Pancreas (tissue), 10 donors: ENCODE measurements around the gene PYGM. TPM values are rescaled to one million over a fixed set of nuclear protein-coding genes. Genes with fewer than 3 reads are reported as not detected.

Source experiments
- ATAC-seq, 4 donors: fragments of 200-7000 bp; cut with Tn5 transposase; one replicate each; pipeline versions ENCODE4 v1.8.0 to v1.9.1; 2020; ENCODE audit warnings: mild to moderate bottlenecking in 4 of 4, moderate library complexity in 4 of 4
- DNase-seq, 6 donors: peaks; one replicate each; pipeline ENCODE4 v3.0.0-alpha.2; 2020
- FAIRE-seq: peaks from 2 replicates; lab custom pipeline; 2012; peaks lifted over from hg19 to GRCh38; lab: Jason Lieb, UNC
- H3K27ac ChIP-seq, 4 donors: fragments of 200-600 bp; sonication (generic); 1 replicate in 3 of 4; 2 replicates in 1 of 4; pipeline versions ENCODE4 v1.5.0 to v1.8.0; 2020
- H3K27me3 ChIP-seq, 4 donors: fragments of 200-600 bp; one replicate each; pipeline ENCODE4 v1.8.0; 2021
- H3K36me3 ChIP-seq, 3 donors: fragments of 200-600 bp; sonication (generic) in 1 of 3; one replicate each; pipeline versions ENCODE4 v1.5.0 to v1.8.0; 2020 to 2021
- H3K4me1 ChIP-seq, 3 donors: fragments of 200-600 bp; one replicate each; pipeline ENCODE4 v1.8.0; 2021
- H3K4me3 ChIP-seq, 4 donors: fragments of 200-600 bp; sonication (generic) in 2 of 4; one replicate each; pipeline versions ENCODE4 v1.5.0 to v1.8.0; 2020 to 2021
- H3K9me3 ChIP-seq, 4 donors: fragments of 200-600 bp; one replicate each; pipeline ENCODE4 v1.8.0; 2021
- WGBS, 2 donors: extraction: QIAGEN DNeasy Blood & Tissue Kit; methylation state at CpG; one replicate each; pipeline ENCODE4 v1.1.7; 2013; 5-methylcytosine and 5-hydroxymethylcytosine counted together
- intact Hi-C, 3 donors: fragments of 100-400 bp; cut with DNase I; formaldehyde crosslinking; loops; one replicate each; pipeline versions ENCODE4 v1.11.1 to v1.14.2; 2022
- polyA plus RNA-seq, 2 donors: library from polyadenylated mRNA; stranded (reverse); fragments of 200-250 nt; gene quantifications; one replicate each; pipeline ENCODE4 v1.2.3, GENCODE V29; 2013
- total RNA-seq, 6 donors: library from RNA; stranded (reverse); fragmentation: NEBNext Ultra II Directional in 4 of 6; extraction: Animal tissue kit (Norgen Biotek cat#: 25700) in 4 of 6; gene quantifications; one replicate each; pipeline versions ENCODE4 v1.2.1 to v1.2.4, GENCODE V29; 2021 to 2023
- TF ChIP-seq, protein P1 (sequence below), 4 donors: fragments of 200-600 bp; sonication (generic) in 3 of 4; IDR thresholded peaks; one replicate each; pipeline versions ENCODE4 v1.5.0 to v1.8.0; 2021; ENCODE audit warnings: antibody characterized with exemption in 4 of 4
- donor health status: healthy with polysubstance abuse.
- donor health status: DM: no; HTN: no; CAD: no; lungs with moderate emphysema.
- donor health status: DM: no; HTN: no; CAD: no.
- donor health status: control.
- donor health status: control.
- donor health status: Bipolar disorder and iron deficiency.
- donor health status: DM: yes; HTN: yes; CAD: no.
- donor health status: DM: no; HTN: no; CAD: no.
- donor health status: DM: no; HTN: no; CAD: no.
- donor health status: DM: yes; HTN: yes; CAD: no.

The PYGM gene
- total and polyA plus RNA-seq, 8 donors = 0.19 to 1.3 (median 0.47) TPM

DNA sequence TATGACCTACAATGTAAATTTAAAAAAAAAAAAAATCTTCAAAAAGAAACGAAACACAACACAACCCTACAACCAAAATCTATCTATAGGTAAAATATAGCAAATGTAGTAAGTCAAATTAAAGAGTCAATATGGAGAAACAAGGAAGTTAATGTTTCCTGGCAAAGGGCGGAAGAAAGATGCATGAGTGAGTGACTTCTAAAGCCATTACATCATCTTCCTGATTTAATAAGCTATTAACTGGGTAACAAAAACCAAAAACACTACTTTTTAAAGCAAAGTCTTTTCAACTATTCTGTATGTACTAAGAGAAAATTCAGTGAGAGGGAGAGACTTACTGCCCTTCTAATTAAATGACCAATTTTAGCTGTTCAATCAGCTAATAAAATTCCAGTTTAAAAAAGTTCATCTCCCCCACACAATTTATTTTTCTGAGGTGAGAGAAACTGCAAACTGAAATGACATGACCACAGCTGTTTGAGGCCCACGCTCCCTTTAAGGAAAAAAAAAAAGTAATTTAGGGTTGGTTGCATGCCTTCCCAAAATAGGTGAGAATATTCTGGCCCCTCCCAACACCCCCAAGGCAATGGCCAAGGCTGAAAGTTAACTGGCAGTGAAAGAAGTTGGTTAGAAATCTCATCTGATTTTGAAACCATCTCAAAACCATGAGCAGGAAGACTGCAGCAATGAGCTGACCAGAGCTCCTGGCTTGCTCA is 12.7 kb upstream of the PYGM start:
- peak overlapping the region in 2 of 4 donors; percentile 3 to 24 for H3K27ac ChIP-seq
- DNase-seq (no peak), FAIRE-seq (no peak), ATAC-seq (no peak)
- TF ChIP-seq, protein P1, sequence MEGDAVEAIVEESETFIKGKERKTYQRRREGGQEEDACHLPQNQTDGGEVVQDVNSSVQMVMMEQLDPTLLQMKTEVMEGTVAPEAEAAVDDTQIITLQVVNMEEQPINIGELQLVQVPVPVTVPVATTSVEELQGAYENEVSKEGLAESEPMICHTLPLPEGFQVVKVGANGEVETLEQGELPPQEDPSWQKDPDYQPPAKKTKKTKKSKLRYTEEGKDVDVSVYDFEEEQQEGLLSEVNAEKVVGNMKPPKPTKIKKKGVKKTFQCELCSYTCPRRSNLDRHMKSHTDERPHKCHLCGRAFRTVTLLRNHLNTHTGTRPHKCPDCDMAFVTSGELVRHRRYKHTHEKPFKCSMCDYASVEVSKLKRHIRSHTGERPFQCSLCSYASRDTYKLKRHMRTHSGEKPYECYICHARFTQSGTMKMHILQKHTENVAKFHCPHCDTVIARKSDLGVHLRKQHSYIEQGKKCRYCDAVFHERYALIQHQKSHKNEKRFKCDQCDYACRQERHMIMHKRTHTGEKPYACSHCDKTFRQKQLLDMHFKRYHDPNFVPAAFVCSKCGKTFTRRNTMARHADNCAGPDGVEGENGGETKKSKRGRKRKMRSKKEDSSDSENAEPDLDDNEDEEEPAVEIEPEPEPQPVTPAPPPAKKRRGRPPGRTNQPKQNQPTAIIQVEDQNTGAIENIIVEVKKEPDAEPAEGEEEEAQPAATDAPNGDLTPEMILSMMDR (IDR thresholded peaks at IDR 0.05) = no peak
- H3K4me3 ChIP-seq = no peak overlapping the region
- 70 to 82% methylated on average over 3 of the region's 3 CpGs for WGBS, 2 donors
- no peaks in the 10 kb centered on the region for H3K27me3 ChIP-seq
- H3K36me3 ChIP-seq = peaks cover 13 to 92% (median 71%) of the 10 kb centered on the region in 3 donors
- H3K4me1 ChIP-seq = peaks cover 0 to 40% (median 21%) of the 10 kb centered on the region in 3 donors
- H3K9me3 ChIP-seq = no peaks in the 10 kb centered on the region
- intact Hi-C loops = no loop called here

DNA sequence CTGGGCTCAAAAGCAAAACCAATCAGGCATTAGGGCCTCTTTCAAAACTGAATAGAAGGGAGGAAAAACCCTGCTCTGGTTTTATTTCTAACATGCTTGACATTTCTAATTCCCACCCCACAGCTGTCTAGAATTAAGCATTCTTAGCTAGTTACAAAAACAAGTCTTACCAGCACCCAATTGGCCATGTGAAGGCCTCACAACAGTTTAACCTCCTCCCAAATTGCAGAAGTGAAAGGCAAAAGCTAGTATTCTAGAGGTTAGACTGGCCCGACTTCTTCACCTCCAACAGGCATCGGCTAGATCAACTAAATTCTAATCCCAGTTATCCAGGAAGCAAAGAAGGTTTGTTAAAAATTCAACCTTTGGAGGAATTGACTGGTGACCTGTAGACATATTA is 12.1 kb upstream of the PYGM start:
- Histone ChIP-seq H3K4me3 (no peak overlapping the region), H3K27ac (peak overlapping the region in 1 of 4 donors; percentile 24), H3K36me3 (peaks cover 19 to 98% (median 77%) of the 10 kb centered on the region in 3 donors), H3K9me3 (no peaks in the 10 kb centered on the region), H3K27me3 (no peaks in the 10 kb centered on the region), H3K4me1 (peaks cover 0 to 39% (median 21%) of the 10 kb centered on the region in 3 donors)
- intact Hi-C loops = no loop called here
- FAIRE-seq = no peak
- DNase-seq = no peak
- WGBS, 2 donors = 83 to 88% methylated on average over 2 of the region's 2 CpGs
- ATAC-seq = no peak
- TF ChIP-seq, protein P1 (IDR thresholded peaks at IDR 0.05) = no peak

DNA sequence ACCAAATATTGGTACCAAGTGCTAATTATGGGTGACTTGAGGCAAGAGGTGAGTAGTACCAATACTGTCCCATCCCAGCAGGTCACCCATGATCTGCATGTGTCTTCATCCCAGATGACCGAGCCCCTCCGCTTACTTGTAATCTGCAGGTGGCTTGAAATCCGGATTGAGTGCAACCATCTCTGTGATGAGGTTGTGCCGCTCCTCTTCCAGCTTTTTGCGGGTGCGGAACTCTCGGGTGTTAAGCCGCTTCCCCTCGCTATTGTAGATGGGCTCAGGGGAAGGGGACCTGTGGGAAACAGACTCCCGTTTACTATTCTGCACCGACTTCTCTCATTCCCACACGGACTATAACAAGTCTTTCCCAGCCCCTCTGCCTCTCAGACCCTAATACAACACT is 10.3 kb upstream of the PYGM start:
- 92 to 93% methylated on average over 12 of the region's 12 CpGs for WGBS, 2 donors
- Histone ChIP-seq H3K4me3 (no peak overlapping the region), H3K36me3 (peaks cover 19 to 100% (median 89%) of the 10 kb centered on the region in 3 donors), H3K27me3 (no peaks in the 10 kb centered on the region), H3K4me1 (peaks cover 0 to 25% (median 7%) of the 10 kb centered on the region in 3 donors), H3K27ac (no peak overlapping the region), H3K9me3 (no peaks in the 10 kb centered on the region)
- ATAC-seq (no peak), DNase-seq (no peak), FAIRE-seq (no peak)
- intact Hi-C loops = no loop called here
- TF ChIP-seq, protein P1 (IDR thresholded peaks at IDR 0.05) = no peak

DNA sequence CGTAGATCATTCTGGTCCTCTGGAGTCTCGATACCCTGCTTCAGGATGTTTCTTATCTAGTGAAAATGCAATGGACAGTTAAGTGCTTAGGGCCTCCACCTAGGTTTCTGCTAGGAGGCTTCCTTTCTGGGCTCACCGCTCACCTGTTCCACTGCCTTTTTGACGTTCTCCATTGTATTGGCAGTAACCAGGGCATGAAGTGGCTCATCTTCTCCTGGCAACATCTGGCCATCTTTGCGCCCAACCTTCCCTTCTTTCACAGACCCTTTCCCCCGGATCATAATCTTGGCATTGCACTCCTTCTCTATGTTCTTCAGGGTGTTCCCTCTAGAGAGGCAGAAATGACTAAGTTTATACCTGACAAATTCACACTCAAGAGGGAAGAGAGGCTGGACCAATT is 9.5 kb upstream of the PYGM start:
- DNase-seq = no peak
- ATAC-seq = no peak
- H3K9me3 ChIP-seq = no peaks in the 10 kb centered on the region
- peaks cover 0 to 21% (median 7%) of the 10 kb centered on the region in 3 donors for H3K4me1 ChIP-seq
- peaks cover 19 to 100% (median 90%) of the 10 kb centered on the region in 3 donors for H3K36me3 ChIP-seq
- H3K4me3 ChIP-seq = no peak overlapping the region
- intact Hi-C loops = no loop called here
- no peaks in the 10 kb centered on the region for H3K27me3 ChIP-seq
- H3K27ac ChIP-seq = no peak overlapping the region
- no peak for FAIRE-seq
- 88 to 90% methylated on average over 6 of the region's 6 CpGs for WGBS, 2 donors
- TF ChIP-seq, protein P1 (IDR thresholded peaks at IDR 0.05) = no peak

DNA sequence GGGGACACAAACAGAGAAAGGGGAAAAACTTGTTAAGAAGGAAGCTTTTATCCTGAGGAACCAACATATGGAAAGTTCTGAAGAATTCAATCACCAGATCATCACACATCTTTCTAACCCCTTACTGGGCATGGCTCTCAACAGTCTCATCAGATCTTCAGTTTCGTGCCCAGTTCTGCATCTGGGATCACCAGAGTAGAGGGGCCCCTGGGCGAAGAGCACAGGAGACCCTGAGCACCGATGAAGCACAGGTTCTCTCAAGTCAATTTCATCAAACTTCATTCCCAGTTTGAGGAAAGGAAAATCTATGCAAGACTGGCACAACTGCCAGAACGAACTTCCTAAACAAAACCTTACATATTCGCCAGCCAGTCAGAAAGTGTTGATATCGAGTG is 8.5 kb upstream of the PYGM start:
- Histone ChIP-seq H3K36me3 (peaks cover 18 to 97% (median 87%) of the 10 kb centered on the region in 3 donors), H3K9me3 (no peaks in the 10 kb centered on the region), H3K27ac (no peak overlapping the region), H3K4me1 (peaks cover 0 to 18% (median 5%) of the 10 kb centered on the region in 3 donors), H3K27me3 (no peaks in the 10 kb centered on the region), H3K4me3 (no peak overlapping the region)
- TF ChIP-seq, protein P1 (IDR thresholded peaks at IDR 0.05) = no peak
- no peak for DNase-seq
- no peak for ATAC-seq
- FAIRE-seq = no peak
- intact Hi-C loops = no loop called here
- WGBS, 2 donors = 91 to 93% methylated on average over 6 of the region's 6 CpGs
